K562 (cell line): ENCODE measurements around the gene SYT10. TPM values are rescaled to one million over a fixed set of nuclear protein-coding genes. Genes with fewer than 3 reads are reported as not detected.

Source experiments
- ATAC-seq: fragments of 200-7000 bp; cut with Tn5 transposase; 3 replicates; pipeline ENCODE4 v1.9.1; 2020; ENCODE audit warnings: moderate library complexity
- BruUV-seq: library from RNA; stranded (reverse); fragments of 400-500 nt; replicated peaks from 2 replicates; lab custom pipeline; 2021; lab: Mats Ljungman, UMichigan
- CTCF ChIA-PET: fragments of 300-600 bp; formaldehyde crosslinking; extraction: SDS; loops from one replicate; lab custom pipeline; 2021; ENCODE audit warnings: low intra/inter-chr PET ratio; lab: Yijun Ruan, JAX
- POLR2A ChIA-PET: fragments of 300-600, 350-650 bp; sonication (Branson Sonifier 250); formaldehyde crosslinking; extraction: SDS; loops from one replicate; lab custom pipeline; 2021; ENCODE audit warnings: antibody characterized with exemption, inconsistent platforms; lab: Yijun Ruan, JAX
- DNase-seq, 4 experiments: peaks; one replicate each; pipeline versions ENCODE4 v3.0.0 to v3.0.0-alpha.2; 2011 to 2018; ENCODE audit warnings: low spot score in 3 of 4, mixed read lengths in 3 of 4; ENCODE audit errors: extremely low read depth in 1 of 4
- FAIRE-seq: peaks from 2 replicates; lab custom pipeline; 2011; peaks lifted over from hg19 to GRCh38; lab: Jason Lieb, UNC
- H2AFZ ChIP-seq: 2 replicates; pipeline ENCODE4 v1.6.0; 2011; ENCODE audit warnings: low read depth, low read length, control low read depth, inconsistent platforms
- H3K27ac ChIP-seq: fragments of 200-600 bp; 3 replicates; pipeline ENCODE4 v1.8.0; 2011; ENCODE audit warnings: low read depth, mild to moderate bottlenecking, control low read depth, inconsistent platforms, low read length, moderate library complexity, mixed read lengths; ENCODE audit errors: extremely low read depth
- H3K27me3 ChIP-seq, 2 experiments: fragments of 300-600 bp in 1 of 2; 2 replicates in 1 of 2; 3 replicates in 1 of 2; pipeline versions ENCODE4 v1.6.0 to v1.8.0; 2011; ENCODE audit warnings: inconsistent platforms in 2 of 2, low read length in 2 of 2, mild to moderate bottlenecking in 1 of 2, mixed read lengths in 1 of 2, moderate library complexity in 1 of 2; ENCODE audit not compliant: control insufficient read depth in 2 of 2, insufficient read depth in 2 of 2
- H3K36me3 ChIP-seq: fragments of 300-600 bp; 3 replicates; pipeline ENCODE4 v1.8.0; 2011; ENCODE audit warnings: mild to moderate bottlenecking, low read length, inconsistent platforms; ENCODE audit not compliant: control insufficient read depth, insufficient read depth
- H3K4me1 ChIP-seq, 2 experiments: fragments of 200-600 bp in 1 of 2; replicated peaks in 1 of 2; 2 replicates in 1 of 2; 3 replicates in 1 of 2; pipeline versions ENCODE4 v1.5.1 to v1.8.0; 2011; ENCODE audit warnings: inconsistent platforms in 2 of 2, low read length in 2 of 2, mild to moderate bottlenecking in 1 of 2, mixed read lengths in 1 of 2, moderate library complexity in 1 of 2; ENCODE audit not compliant: control insufficient read depth in 2 of 2, insufficient read depth in 2 of 2
- H3K4me2 ChIP-seq: 2 replicates; pipeline ENCODE4 v1.6.1; 2011; ENCODE audit warnings: low read length, control low read depth, inconsistent platforms, mixed read lengths; ENCODE audit not compliant: insufficient read depth
- H3K4me3 ChIP-seq: fragments of 200-600 bp; sonication (generic), shearing (Covaris generic); 2 replicates; pipeline ENCODE4 v1.5.1; 2016; ENCODE audit warnings: control low read depth, inconsistent platforms
- H3K79me2 ChIP-seq: fragments of 200-600 bp; 3 replicates; pipeline ENCODE4 v1.8.0; 2011; ENCODE audit warnings: low read length, inconsistent platforms; ENCODE audit not compliant: control insufficient read depth, insufficient read depth
- H3K9ac ChIP-seq, 2 experiments: 2 replicates each; pipeline versions ENCODE4 v1.6.0 to v1.6.1; 2011; ENCODE audit warnings: low read depth in 2 of 2, low read length in 2 of 2, control low read depth in 1 of 2, inconsistent platforms in 1 of 2, mild to moderate bottlenecking in 1 of 2, mixed read lengths in 1 of 2; ENCODE audit not compliant: insufficient read depth in 1 of 2
- H3K9me1 ChIP-seq: one replicate; pipeline ENCODE4 v1.6.0; 2011; ENCODE audit warnings: inconsistent platforms, mild to moderate bottlenecking, low read length, moderate library complexity; ENCODE audit not compliant: control insufficient read depth, insufficient read depth
- H3K9me3 ChIP-seq: replicated peaks from 2 replicates; pipeline ENCODE4 v1.5.1; 2011; ENCODE audit warnings: low read depth, low read length, inconsistent platforms; ENCODE audit not compliant: control insufficient read depth, insufficient read depth
- H4K20me1 ChIP-seq: replicated peaks from 2 replicates; pipeline ENCODE4 v1.6.1; 2011; ENCODE audit warnings: low read length, inconsistent platforms, mixed read lengths; ENCODE audit not compliant: control insufficient read depth, insufficient read depth
- GTF2A2 ChIP-seq: IDR thresholded peaks from 2 replicates; pipeline ENCODE4 v1.6.1; 2016; ENCODE audit warnings: mild to moderate bottlenecking, missing genetic modification characterization, missing compliant biosample characterization
- KDM2B ChIP-seq: fragments of 250-450 bp; sonication (Bioruptor Pico); IDR thresholded peaks from 2 replicates; pipeline ENCODE4 v1.8.0; 2021; ENCODE audit warnings: mild to moderate bottlenecking, moderate library complexity
- OTX1 ChIP-seq: fragments of 450-650 bp; formaldehyde crosslinking; IDR thresholded peaks from 2 replicates; pipeline ENCODE4 v1.4.0; 2022; ENCODE audit warnings: mild to moderate bottlenecking
- SIN3A ChIP-seq, 2 experiments: fragments of 150-350 bp in 1 of 2; IDR thresholded peaks; 2 replicates each; pipeline ENCODE4 v1.6.1; 2011 to 2016; ENCODE audit warnings: borderline replicate concordance in 2 of 2, low read depth in 2 of 2, low read length in 2 of 2, mild to moderate bottlenecking in 2 of 2, moderate library complexity in 2 of 2; ENCODE audit not compliant: control insufficient read depth in 1 of 2
- TEAD4 ChIP-seq, 2 experiments: sonication (generic) in 1 of 2; formaldehyde crosslinking in 1 of 2; IDR thresholded peaks; 2 replicates each; pipeline versions ENCODE4 v1.6.1 to v1.8.0; 2012 to 2022; ENCODE audit warnings: borderline replicate concordance in 1 of 2, inconsistent platforms in 1 of 2, low read length in 1 of 2, mild to moderate bottlenecking in 1 of 2, missing genetic modification reagents in 1 of 2
- ZNF699 ChIP-seq: fragments of 250-450 bp; sonication (Bioruptor Pico); IDR thresholded peaks from 2 replicates; pipeline ENCODE4 v1.8.0; 2021; ENCODE audit warnings: mild to moderate bottlenecking, moderate library complexity; ENCODE audit not compliant: insufficient replicate concordance
- WGBS: fragments of 100-300 bp; shearing (Covaris generic); methylation state at CpG from one replicate; pipeline ENCODE4 v1.1.6; 2016; ENCODE audit warnings: low coverage, mixed read lengths; ENCODE audit not compliant: insufficient coverage; ENCODE audit errors: missing lambda C conversion rate; 5-methylcytosine and 5-hydroxymethylcytosine counted together
- in situ Hi-C: fragments of 300-500 bp; cut with MboI; formaldehyde crosslinking; loops from 4 replicates; pipeline ENCODE4 v1.15.0; 2018; ENCODE audit warnings: inconsistent platforms, mixed read lengths
- intact Hi-C: fragments of 100-400 bp; cut with micrococcal nuclease; formaldehyde crosslinking; loops from 2 replicates; pipeline ENCODE4 v1.14.2; 2022
- polyA plus RNA-seq, 8 experiments: library from polyadenylated mRNA; depleted of rRNA in 4 of 8; stranded (reverse) in 5 of 8; unstranded in 3 of 8; fragments of >200 nt; fragmentation: Nextera tagmentation in 2 of 8; fragmentation: Illumina TruSeq in 1 of 8; extraction: Ambion mirVana in 2 of 8; extraction: Trizol in 1 of 8; gene quantifications; 2 replicates each; pipeline versions ENCODE4 v1.2.1 to v1.2.3, GENCODE V29; 2011 to 2014; ENCODE audit warnings: inconsistent platforms in 1 of 8, missing spikeins in 1 of 8
- total RNA-seq, 7 experiments: library from RNA; depleted of rRNA in 6 of 7; stranded (reverse); fragments of >200 nt in 6 of 7; fragmentation: Illumina TruSeq in 2 of 7; extraction: Trizol in 2 of 7; gene quantifications; 2 replicates each; pipeline versions ENCODE4 v1.2.1 to v1.2.3, GENCODE V29; 2011 to 2021; ENCODE audit warnings: low replicate concordance in 1 of 7
- TF ChIP-seq, protein P1 (sequence below): fragments of 450-650 bp; IDR thresholded peaks from 2 replicates; pipeline ENCODE4 v1.6.1; 2016; ENCODE audit warnings: borderline replicate concordance
- TF ChIP-seq, protein P2 (sequence below): IDR thresholded peaks from 2 replicates; pipeline ENCODE4 v1.6.1; 2011; ENCODE audit not compliant: insufficient read length; ENCODE audit errors: extremely low read depth

SYT10 gene
- total and polyA plus RNA-seq, 9 of the 15 experiments (the other 6 are each of a cell fraction or from before 2014, with no cell fraction given): 0.27 to 6.2 (median 2.5) TPM

- TF ChIP-seq, protein P1, sequence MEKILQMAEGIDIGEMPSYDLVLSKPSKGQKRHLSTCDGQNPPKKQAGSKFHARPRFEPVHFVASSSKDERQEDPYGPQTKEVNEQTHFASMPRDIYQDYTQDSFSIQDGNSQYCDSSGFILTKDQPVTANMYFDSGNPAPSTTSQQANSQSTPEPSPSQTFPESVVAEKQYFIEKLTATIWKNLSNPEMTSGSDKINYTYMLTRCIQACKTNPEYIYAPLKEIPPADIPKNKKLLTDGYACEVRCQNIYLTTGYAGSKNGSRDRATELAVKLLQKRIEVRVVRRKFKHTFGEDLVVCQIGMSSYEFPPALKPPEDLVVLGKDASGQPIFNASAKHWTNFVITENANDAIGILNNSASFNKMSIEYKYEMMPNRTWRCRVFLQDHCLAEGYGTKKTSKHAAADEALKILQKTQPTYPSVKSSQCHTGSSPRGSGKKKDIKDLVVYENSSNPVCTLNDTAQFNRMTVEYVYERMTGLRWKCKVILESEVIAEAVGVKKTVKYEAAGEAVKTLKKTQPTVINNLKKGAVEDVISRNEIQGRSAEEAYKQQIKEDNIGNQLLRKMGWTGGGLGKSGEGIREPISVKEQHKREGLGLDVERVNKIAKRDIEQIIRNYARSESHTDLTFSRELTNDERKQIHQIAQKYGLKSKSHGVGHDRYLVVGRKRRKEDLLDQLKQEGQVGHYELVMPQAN: no peak
Measured at GRCh38 chr12:33439587-33440011, at the start of gene SYT10 (continued).

GRCh38 chr12:33488036-33488435 lies 48.4 kb upstream of the SYT10 start:
- WGBS: 70% methylated on average over 1 of the region's 1 CpG
- intact Hi-C loops: no loop called here
- no peak overlapping the region for H3K27ac ChIP-seq

More at GRCh38 chr12:33488036-33488435, 48.4 kb upstream of the SYT10 start:
- ChIA-PET POLR2A (no interaction called here), CTCF (no interaction called here)
- Histone ChIP-seq H3K4me2 (no peak overlapping the region), H4K20me1 (no peaks in the 10 kb centered on the region), H3K9me1 (no peaks in the 10 kb centered on the region), H3K79me2 (no peaks in the 10 kb centered on the region), H3K4me1 (peaks cover 0 to 9% of the 10 kb centered on the region in 2 experiments; a peak in 1 of 5 replicates), H3K4me3 (no peak overlapping the region), H3K36me3 (no peaks in the 10 kb centered on the region), H3K9ac (no peak overlapping the region), H3K27me3 (no peaks in the 10 kb centered on the region), H3K9me3 (no peaks in the 10 kb centered on the region), H2AFZ (no peak overlapping the region)
- TF ChIP-seq TEAD4 (IDR thresholded peaks at IDR 0.05; ENCODE audit: low read length): no peak
- no peak for TF ChIP-seq TEAD4 (CRISPR knock-in tag; IDR thresholded peaks at IDR 0.05; ENCODE audit: borderline replicate concordance)
- TF ChIP-seq, protein P2, sequence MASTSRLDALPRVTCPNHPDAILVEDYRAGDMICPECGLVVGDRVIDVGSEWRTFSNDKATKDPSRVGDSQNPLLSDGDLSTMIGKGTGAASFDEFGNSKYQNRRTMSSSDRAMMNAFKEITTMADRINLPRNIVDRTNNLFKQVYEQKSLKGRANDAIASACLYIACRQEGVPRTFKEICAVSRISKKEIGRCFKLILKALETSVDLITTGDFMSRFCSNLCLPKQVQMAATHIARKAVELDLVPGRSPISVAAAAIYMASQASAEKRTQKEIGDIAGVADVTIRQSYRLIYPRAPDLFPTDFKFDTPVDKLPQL: no peak
- TF ChIP-seq KDM2B (CRISPR knock-in tag): no peak
- TF ChIP-seq OTX1 (CRISPR knock-in tag): no peak
- no peak for TF ChIP-seq SIN3A (IDR thresholded peaks at IDR 0.05; ENCODE audit: borderline replicate concordance in 2 of 2, control insufficient read depth in 1 of 2, low read depth in 2 of 2, low read length in 2 of 2)
- no peak for TF ChIP-seq GTF2A2 (tag)
- no peak for TF ChIP-seq ZNF699 (CRISPR knock-in tag)
- FAIRE-seq (no peak), ATAC-seq (no peak), DNase-seq (no peak)
- BruUV-seq: no TSS peak
- in situ Hi-C loops: no loop called here
